Gastrocnemius medialis (tissue), 4 donors: ENCODE measurements around the gene APBA2.

Experiments
- POLR2A ChIP-seq, 2 donors: fragments of 450-650 bp; IDR thresholded peaks; one replicate each; pipeline ENCODE4 v1.6.1; 2017; ENCODE audit warnings: antibody characterized with exemption in 2 of 2, mild to moderate bottlenecking in 2 of 2, moderate library complexity in 2 of 2
- TF ChIP-seq, protein P1 (sequence below), 5 experiments: fragments of 450-650 bp in 3 of 5; fragments of 200-600 bp in 2 of 5; sonication (generic) in 2 of 5; IDR thresholded peaks in 4 of 5; conservative IDR thresholded peaks in 1 of 5; 1 replicate in 4 of 5; 2 replicates in 1 of 5; pipeline ENCODE4 v1.5.1; 2016 to 2019; ENCODE audit warnings: antibody characterized with exemption in 5 of 5, mild to moderate bottlenecking in 3 of 5, moderate library complexity in 3 of 5

- no peak for TF ChIP-seq POLR2A (IDR thresholded peaks at IDR 0.05)
- TF ChIP-seq, protein P1, sequence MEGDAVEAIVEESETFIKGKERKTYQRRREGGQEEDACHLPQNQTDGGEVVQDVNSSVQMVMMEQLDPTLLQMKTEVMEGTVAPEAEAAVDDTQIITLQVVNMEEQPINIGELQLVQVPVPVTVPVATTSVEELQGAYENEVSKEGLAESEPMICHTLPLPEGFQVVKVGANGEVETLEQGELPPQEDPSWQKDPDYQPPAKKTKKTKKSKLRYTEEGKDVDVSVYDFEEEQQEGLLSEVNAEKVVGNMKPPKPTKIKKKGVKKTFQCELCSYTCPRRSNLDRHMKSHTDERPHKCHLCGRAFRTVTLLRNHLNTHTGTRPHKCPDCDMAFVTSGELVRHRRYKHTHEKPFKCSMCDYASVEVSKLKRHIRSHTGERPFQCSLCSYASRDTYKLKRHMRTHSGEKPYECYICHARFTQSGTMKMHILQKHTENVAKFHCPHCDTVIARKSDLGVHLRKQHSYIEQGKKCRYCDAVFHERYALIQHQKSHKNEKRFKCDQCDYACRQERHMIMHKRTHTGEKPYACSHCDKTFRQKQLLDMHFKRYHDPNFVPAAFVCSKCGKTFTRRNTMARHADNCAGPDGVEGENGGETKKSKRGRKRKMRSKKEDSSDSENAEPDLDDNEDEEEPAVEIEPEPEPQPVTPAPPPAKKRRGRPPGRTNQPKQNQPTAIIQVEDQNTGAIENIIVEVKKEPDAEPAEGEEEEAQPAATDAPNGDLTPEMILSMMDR (IDR thresholded peaks at IDR 0.05 in 4 of 5, conservative IDR thresholded peaks at IDR 0.05 in 1 of 5) = no peak
Observed at GRCh38 chr15:29106116-29106515, 220.3 kb downstream of the APBA2 start.
